GDM1 (cell line): ENCODE data around the gene ITPR1.

Experiments
- DNase-seq: peaks from one replicate; lab custom pipeline; 2025; lab: John Stamatoyannopoulos, UW

ITPR1 gene

DNA sequence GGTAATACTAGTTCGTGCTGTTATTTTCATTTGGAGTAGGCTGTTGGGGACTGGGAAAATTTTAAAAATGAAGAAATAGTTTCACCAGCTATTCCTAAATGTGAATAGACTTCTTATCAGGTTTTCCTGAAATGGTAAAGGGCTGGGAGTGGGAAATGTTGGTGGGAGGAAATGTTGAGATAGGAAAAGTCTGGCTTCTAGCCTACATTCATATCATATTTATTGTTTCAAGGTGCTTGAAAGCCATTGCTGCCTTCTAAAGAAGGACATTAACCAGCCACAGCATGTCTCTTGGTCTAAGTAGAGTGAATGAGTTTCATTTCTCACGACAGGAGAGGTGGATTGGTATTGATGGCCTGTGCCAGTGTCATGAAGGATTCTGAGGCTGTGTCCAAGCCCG, 288.9 kb downstream of the ITPR1 start:
- no peak for DNase-seq

DNA sequence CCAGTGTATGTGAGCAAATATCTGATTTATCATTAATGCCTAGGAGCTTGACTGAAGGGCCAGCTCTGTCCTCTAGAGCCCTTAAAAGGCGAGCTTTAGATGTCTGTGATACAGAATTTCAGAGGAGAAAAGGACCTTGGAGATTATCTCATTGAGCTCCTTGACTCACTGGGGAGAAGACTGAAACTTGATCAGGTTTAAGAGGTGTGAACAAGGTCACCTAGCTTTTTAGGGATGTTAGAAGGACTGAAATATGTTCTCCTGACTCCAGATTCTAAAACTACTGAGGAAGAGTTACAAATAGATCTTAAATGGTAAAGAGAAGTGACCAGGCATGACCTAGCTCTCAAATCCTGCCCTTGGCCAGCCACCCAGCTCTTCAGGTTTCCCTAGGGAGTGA, 292.4 kb downstream of the ITPR1 start:
- DNase-seq: no peak

GRCh38 chr3:4786431-4786830, 293.3 kb downstream of the ITPR1 start:
- DNase-seq: no peak

- no peak for DNase-seq
Observed at GRCh38 chr3:4791358-4791757, 298.2 kb downstream of the ITPR1 start.

DNA sequence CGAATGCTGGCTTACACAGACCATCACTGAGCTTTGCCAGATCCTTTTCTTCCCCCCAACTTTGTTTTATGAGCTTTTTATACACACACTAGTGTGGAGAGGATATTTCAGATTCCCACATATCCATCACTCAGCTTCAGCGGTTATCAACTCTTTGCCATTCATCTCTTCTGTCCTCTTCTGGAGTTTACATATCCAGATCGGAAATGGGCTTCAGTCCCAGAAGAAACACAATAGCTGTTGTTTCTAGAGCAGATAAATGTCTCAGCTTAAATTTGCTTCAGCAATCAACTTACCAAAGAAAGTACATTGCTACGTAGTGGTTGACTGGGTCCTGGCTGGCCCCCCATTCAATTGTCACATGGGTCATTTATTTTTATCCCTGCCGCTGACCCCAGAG, 300.2 kb downstream of the ITPR1 start:
- DNase-seq: no peak

DNA sequence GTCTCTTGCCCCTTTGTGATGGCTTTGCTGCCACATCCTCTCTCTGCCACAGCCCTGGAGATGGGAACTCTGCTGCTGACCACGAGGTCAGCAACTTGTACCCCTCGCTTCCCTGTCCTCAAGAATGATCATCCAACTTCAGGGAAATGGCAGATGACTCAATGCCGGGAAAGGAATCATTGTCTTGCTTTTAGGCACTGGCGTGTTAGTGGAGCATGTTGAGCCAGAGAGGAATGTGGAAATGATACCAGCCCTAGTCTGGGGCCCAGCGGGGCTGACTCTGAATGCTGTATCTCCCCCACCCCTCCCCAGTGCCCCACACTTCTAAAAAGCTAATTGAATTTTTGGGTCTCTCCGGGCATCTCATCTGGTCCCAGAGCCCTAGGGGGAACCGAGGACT, 301.2 kb downstream of the ITPR1 start:
- no peak for DNase-seq

DNA sequence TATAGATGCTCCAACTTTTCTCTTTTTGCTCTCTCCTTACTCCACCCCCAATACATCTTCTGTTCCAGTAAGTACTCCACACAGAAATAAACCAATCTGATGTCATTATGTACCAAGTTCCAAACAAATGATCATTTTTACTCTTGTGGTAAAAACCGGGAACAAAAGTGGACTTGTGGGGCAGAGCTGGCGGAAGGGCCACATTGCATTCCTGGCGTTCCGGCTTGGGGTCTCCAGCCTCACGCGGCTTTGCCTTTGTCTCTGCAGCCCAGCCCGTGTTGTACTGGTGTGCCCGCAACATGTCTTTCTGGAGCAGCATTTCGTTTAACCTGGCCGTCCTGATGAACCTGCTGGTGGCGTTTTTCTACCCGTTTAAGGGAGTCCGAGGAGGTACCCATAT, 301.6 kb downstream of the ITPR1 start:
- no peak for DNase-seq

- no peak for DNase-seq
Observed at GRCh38 chr3:4795905-4796304, 302.8 kb downstream of the ITPR1 start.

- no peak for DNase-seq
Observed at GRCh38 chr3:4797201-4797705, 304.1 kb downstream of the ITPR1 start.

- no peak for DNase-seq
Observed at GRCh38 chr3:4799266-4800256, 306.4 kb downstream of the ITPR1 start.

GRCh38 chr3:4800595-4800994, 307.4 kb downstream of the ITPR1 start:
- no peak for DNase-seq

GRCh38 chr3:4801892-4802291, 308.7 kb downstream of the ITPR1 start:
- no peak for DNase-seq

DNA sequence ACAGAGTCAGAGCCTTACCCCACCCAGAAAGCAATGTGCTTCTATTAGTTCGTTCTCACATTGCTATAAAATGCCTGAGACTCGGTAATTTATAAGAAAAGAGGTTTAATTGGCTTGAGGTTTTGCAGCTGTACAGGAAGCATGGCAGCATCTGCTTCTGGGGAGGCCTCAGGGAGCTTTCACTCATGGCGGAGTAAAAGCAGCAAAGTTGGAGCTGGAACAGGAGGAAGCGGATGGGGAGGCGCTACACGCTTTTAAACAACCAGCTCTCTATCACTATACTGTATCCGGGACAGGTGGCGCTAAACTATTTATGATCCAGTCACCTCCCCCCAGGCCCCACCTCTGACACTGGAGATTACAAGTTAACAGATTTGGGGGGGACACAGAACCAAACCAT, 309.8 kb downstream of the ITPR1 start:
- DNase-seq: no peak

GRCh38 chr3:4804161-4805058, 311.3 kb downstream of the ITPR1 start:
- DNase-seq: no peak

DNA sequence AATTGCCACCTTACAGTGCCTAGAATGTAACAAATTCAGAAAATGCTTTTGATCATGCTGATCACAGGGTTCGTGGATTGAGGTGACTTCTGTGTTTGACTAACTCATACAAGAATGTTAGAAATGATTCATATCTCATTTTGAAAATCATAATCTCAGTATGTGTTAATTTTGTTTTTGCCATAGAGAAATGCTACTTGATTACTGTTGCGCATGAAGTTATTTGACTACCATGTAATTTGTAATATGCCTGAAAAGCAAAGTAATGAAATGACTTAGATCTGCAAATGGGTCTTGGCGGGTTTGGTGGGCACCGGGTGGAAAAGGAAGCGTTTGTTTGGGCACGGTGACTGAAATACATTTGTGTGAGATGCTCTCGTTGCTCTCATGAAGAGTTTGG, 312.5 kb downstream of the ITPR1 start:
- DNase-seq: no peak

DNA sequence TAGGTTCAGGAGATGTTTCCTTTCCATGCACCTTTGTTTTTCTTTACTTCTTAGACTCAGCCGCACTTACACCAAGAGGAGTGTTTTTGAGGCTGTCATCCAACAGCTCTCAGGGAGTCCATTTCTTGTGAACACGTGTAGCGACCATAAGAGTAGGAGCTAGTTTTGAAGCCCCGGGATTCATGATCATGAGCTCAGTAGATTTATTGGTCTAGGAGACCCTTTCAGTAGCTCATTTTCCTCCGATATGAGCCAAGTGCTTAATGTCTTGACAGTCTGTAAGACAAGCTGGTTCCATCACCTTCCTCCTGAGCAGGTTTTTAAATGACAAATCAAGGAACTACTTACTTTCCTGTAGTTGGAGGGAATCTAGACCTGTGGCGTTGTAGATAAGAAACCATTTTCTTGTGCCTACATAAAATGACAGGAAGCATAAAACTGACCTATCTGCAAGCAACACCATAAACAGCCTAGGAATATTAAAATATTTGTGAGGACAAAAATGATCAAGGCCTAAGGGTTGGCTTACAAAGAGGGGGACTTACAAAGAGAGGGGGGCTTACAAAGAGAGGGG, 313.5 kb downstream of the ITPR1 start:
- no peak for DNase-seq

- no peak for DNase-seq
Observed at GRCh38 chr3:4807381-4808280, 314.5 kb downstream of the ITPR1 start.

- no peak for DNase-seq
Observed at GRCh38 chr3:4808637-4809036, 315.5 kb downstream of the ITPR1 start.

DNA sequence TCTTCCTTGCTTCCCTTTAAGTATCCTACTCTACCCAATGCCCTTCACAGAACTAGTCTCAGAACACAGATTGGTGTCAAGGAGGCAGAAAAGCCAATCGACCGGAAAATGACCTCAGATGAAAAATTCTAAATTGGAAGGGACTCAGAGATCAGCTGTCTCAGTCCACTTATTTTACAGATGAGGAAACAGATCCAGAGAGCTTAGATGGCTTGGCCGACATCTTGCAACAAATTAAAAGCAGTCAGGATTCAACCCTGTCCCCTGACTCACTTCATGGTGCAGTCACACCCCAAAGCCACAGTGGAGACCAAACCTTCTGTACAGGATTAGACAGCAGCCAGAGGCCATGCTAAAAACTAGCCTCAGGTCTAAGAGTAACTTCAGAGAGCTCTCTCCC, 316.8 kb downstream of the ITPR1 start:
- DNase-seq: no peak

DNA sequence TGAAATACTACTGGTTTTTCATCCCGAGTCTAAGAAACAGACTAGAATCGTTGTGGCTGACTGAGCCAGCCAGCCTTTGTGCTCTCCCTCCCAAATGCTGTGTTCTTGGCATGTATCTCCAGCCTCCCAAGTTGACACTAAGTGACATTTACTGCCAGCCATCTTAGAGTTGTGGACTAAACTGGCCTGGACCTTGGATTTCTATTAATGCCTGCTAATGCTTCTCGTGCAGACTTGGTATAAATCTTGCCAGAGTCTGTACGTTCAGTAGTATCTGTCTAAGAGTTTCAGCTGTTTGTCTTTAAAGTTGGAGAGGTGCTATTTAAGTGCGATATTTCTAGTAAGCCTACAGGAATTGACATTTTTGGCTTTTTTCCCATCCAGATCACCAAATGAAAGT, 319.4 kb downstream of the ITPR1 start:
- DNase-seq: no peak

DNA sequence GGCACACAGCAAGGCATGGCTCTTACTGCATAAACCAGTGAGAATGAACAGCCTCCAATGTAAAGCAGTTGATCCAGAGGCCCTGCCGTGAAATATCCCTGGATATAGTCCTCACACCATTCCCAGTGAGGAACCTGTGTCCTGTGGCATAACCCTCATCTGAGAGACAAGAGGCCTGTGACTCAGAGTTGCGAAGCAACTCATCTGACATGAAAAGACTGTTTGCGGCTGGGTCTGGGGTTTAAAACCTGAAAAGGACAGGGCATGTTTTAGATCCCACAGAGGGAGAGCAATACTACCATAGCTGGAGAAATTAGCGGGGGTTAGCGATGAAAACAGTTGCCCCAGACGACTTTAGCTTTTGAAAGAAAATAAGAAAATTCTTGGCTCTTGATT, 320.8 kb downstream of the ITPR1 start:
- DNase-seq: no peak
